ENCODE data around the gene KIF6. TPM values are rescaled to one million over a fixed set of nuclear protein-coding genes. Genes with fewer than 3 reads are reported as not detected.

KIF6 gene
- total and polyA plus RNA-seq, 2 of the 8 experiments (the other 6 are each of a cell fraction or from before 2014, with no cell fraction given): 0.53 to 0.65 TPM

DNA sequence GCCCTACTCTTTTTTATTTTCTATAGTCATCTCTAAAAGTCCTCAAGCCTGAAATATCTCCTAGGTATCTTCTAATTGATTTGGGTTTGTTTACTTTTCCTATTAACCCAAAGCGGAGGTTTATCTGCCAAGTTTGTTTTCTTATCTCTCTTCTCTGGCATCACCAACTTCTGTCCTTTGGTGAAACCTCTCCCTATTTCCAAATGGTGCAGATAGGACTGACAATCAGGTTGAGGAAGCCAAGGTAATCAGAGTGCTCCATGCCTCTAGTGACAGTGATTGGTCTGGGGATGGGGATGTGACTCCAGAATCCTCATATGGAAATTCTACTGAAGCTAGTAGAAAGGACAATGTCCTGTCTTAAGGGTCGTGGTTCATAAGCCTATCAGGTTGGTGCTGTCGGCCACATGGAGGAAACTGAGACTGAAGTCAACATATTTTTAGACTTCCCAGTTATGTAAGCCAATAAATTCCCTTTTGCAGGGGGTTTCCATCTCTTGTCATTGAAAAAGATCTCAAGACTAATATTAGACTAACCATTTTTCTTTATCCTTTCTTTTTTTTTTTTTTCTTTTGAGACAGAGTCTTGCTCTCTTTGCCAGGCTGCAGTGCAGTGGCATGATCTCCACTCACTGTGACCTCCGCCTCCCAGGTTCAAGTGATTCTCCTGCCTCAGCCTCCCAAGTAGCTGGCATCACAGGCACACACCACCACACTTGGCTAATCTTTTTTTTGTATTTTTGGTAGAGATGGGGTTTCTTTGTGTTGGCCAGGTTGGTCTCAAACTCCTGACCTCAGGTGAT lies 28.0 kb downstream of the KIF6 start (continued):
- TF ChIP-seq BCL11A (IDR thresholded peaks at IDR 0.05; ENCODE audit: low read depth in 2 of 2, low read length in 2 of 2) (no peak), CBX8 (IDR thresholded peaks at IDR 0.05; ENCODE audit: borderline replicate concordance, low read depth, low read length) (no peak), EGR1 (IDR thresholded peaks at IDR 0.05; ENCODE audit: borderline replicate concordance, low read depth, low read length) (no peak), GTF2F1 (IDR thresholded peaks at IDR 0.05; ENCODE audit: borderline replicate concordance, low read depth, low read length) (no peak), SUZ12 (IDR thresholded peaks at IDR 0.05; ENCODE audit: low read length) (no peak), YY1 (IDR thresholded peaks at IDR 0.05; ENCODE audit: low read depth, low read length) (no peak), SP4 (IDR thresholded peaks at IDR 0.05; ENCODE audit: low read length) (no peak), SAP30 (IDR thresholded peaks at IDR 0.05; ENCODE audit: insufficient read depth, insufficient replicate concordance, low read length) (no peak), HDAC6 (IDR thresholded peaks at IDR 0.05; ENCODE audit: low read depth, low read length) (no peak), POLR2A (IDR thresholded peaks at IDR 0.05; ENCODE audit: control extremely low read depth in 1 of 2, low read depth in 2 of 2, low read length in 2 of 2) (no peak)
- TF ChIP-seq, protein P1, sequence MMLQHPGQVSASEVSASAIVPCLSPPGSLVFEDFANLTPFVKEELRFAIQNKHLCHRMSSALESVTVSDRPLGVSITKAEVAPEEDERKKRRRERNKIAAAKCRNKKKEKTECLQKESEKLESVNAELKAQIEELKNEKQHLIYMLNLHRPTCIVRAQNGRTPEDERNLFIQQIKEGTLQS (IDR thresholded peaks at IDR 0.05; ENCODE audit: insufficient read depth, low read depth, low read length): no peak

Data from H1 (cell line).